UCSD-AML1 (cell line): ENCODE results near the gene BNIP5.

Experiments
- DNase-seq: peaks from one replicate; lab custom pipeline; 2025; ENCODE audit not compliant: unreplicated experiment; lab: John Stamatoyannopoulos, UW

Gene BNIP5

GRCh38 chr6:36269834-36270705 lies 66.6 kb downstream of the BNIP5 start, which contains the start of gene PNPLA1:
Gene PNPLA1 (plus strand): TSS chr6:36270060. CDS start chr6:36270460, 400 bp downstream.
- no peak for DNase-seq

GRCh38 chr6:36268478-36269275 lies 68.0 kb downstream of the BNIP5 start:
- DNase-seq: no peak

- DNase-seq: no peak
Observed at GRCh38 chr6:36267731-36268477, 68.8 kb downstream of the BNIP5 start.

GRCh38 chr6:36266913-36267644 lies 69.6 kb downstream of the BNIP5 start:
- DNase-seq: no peak
